SK-N-SH (cell line): ENCODE data around the gene AQP3. TPM values are rescaled to one million over a fixed set of nuclear protein-coding genes. Genes with fewer than 3 reads are reported as not detected.

ENCODE experiments used
- CTCF ChIA-PET: fragments of 300-600, 350-600 bp; formaldehyde crosslinking; extraction: SDS; loops from one replicate; lab custom pipeline; 2021; lab: Yijun Ruan, JAX
- POLR2A ChIA-PET: fragments of 350-600 bp; sonication (Branson Sonifier 250); formaldehyde crosslinking; extraction: SDS; loops from one replicate; lab custom pipeline; 2020; ENCODE audit warnings: antibody characterized with exemption, inconsistent platforms; lab: Yijun Ruan, JAX
- DNase-seq: peaks from one replicate; pipeline ENCODE4 v3.0.0; 2012
- H2AFZ ChIP-seq: fragments of 200-600 bp; sonication (generic); 2 replicates; pipeline ENCODE4 v1.8.1; 2016; ENCODE audit warnings: antibody characterized with exemption, mild to moderate bottlenecking, low read depth
- H3F3A ChIP-seq: fragments of 200-600 bp; sonication (generic); replicated peaks from 2 replicates; pipeline ENCODE3; 2016; ENCODE audit warnings: antibody characterized with exemption, mild to moderate bottlenecking; ENCODE audit not compliant: insufficient read depth
- H3K27ac ChIP-seq, 2 experiments: fragments of 200-500 bp in 1 of 2; fragments of 200-600 bp in 1 of 2; sonication (Bioruptor generic) in 1 of 2; sonication (generic), shearing (Covaris generic) in 1 of 2; 2 replicates each; pipeline versions ENCODE4 v1.5.1 to v1.6.1; 2014 to 2016; ENCODE audit warnings: low read depth in 2 of 2, inconsistent platforms in 1 of 2, low read length in 1 of 2, mild to moderate bottlenecking in 1 of 2, mixed read lengths in 1 of 2
- H3K27me3 ChIP-seq: fragments of 200-600 bp; sonication (generic), shearing (Covaris generic); 2 replicates; pipeline ENCODE4 v1.6.1; 2016; ENCODE audit warnings: mixed run types; ENCODE audit not compliant: insufficient read depth
- H3K36me3 ChIP-seq, 2 experiments: fragments of 200-500 bp in 1 of 2; fragments of 200-600 bp in 1 of 2; sonication (Bioruptor generic) in 1 of 2; sonication (generic) in 1 of 2; replicated peaks in 1 of 2; 2 replicates each; pipeline versions ENCODE3 to v1.5.1; 2014 to 2016; ENCODE audit warnings: low read length in 1 of 2, mild to moderate bottlenecking in 1 of 2; ENCODE audit not compliant: insufficient read depth in 2 of 2, control insufficient read depth in 1 of 2
- H3K4me1 ChIP-seq, 2 experiments: fragments of 200-500 bp in 1 of 2; fragments of 200-600 bp in 1 of 2; sonication (Bioruptor generic) in 1 of 2; sonication (generic), shearing (Covaris generic) in 1 of 2; 2 replicates each; pipeline versions ENCODE4 v1.5.1 to v1.6.1; 2014 to 2016; ENCODE audit warnings: low read depth in 1 of 2, low read length in 1 of 2, mixed run types in 1 of 2; ENCODE audit not compliant: insufficient read depth in 2 of 2, control insufficient read depth in 1 of 2
- H3K4me2 ChIP-seq: fragments of 200-600 bp; sonication (generic), shearing (Covaris generic); 2 replicates; pipeline ENCODE4 v1.6.1; 2017; ENCODE audit warnings: mixed run types
- H3K4me3 ChIP-seq, 2 experiments: fragments of 200-500 bp in 1 of 2; fragments of 200-600 bp in 1 of 2; sonication (Bioruptor generic) in 1 of 2; sonication (generic), shearing (Covaris generic) in 1 of 2; 2 replicates each; pipeline versions ENCODE4 v1.5.1 to v1.8.1; 2014 to 2016; ENCODE audit warnings: low read depth in 2 of 2, inconsistent platforms in 1 of 2, low read length in 1 of 2, mild to moderate bottlenecking in 1 of 2, mixed read lengths in 1 of 2, moderate library complexity in 1 of 2
- H3K79me2 ChIP-seq: fragments of 200-600 bp; sonication (generic); 2 replicates; pipeline ENCODE4 v1.8.1; 2017; ENCODE audit warnings: mild to moderate bottlenecking; ENCODE audit not compliant: insufficient read depth
- H3K9ac ChIP-seq: fragments of 200-600 bp; sonication (generic); 2 replicates; pipeline ENCODE4 v1.6.1; 2017; ENCODE audit warnings: mixed run types
- H3K9me2 ChIP-seq: fragments of 200-600 bp; sonication (generic); 2 replicates; pipeline ENCODE4 v1.6.1; 2017; ENCODE audit warnings: mixed run types
- H3K9me3 ChIP-seq: fragments of 200-600 bp; sonication (generic); 2 replicates; pipeline ENCODE4 v1.6.1; 2017; ENCODE audit warnings: mixed run types, mild to moderate bottlenecking, moderate library complexity
- H4K20me1 ChIP-seq: fragments of 200-600 bp; sonication (generic); 2 replicates; pipeline ENCODE4 v1.6.1; 2017; ENCODE audit warnings: mild to moderate bottlenecking, mixed run types; ENCODE audit not compliant: insufficient read depth
- CHD2 ChIP-seq: fragments of 150-350 bp; IDR thresholded peaks from 2 replicates; pipeline ENCODE4 v1.6.1; 2018; ENCODE audit warnings: low read length; ENCODE audit not compliant: partially characterized antibody
- ELF1 ChIP-seq: IDR thresholded peaks from 2 replicates; pipeline ENCODE4 v1.4.0; 2012
- EZH2phosphoT487 ChIP-seq: fragments of 200-600 bp; sonication (generic); IDR thresholded peaks from 2 replicates; pipeline ENCODE4 v1.6.1; 2017; ENCODE audit warnings: low read depth, mixed run types, mild to moderate bottlenecking, antibody characterized with exemption, moderate library complexity, borderline replicate concordance
- FOXJ3 ChIP-seq: sonication (generic); formaldehyde crosslinking; IDR thresholded peaks from 2 replicates; pipeline ENCODE4 v1.5.1; 2020; ENCODE audit warnings: mild to moderate bottlenecking, missing genetic modification reagents
- GABPA ChIP-seq: IDR thresholded peaks from 2 replicates; pipeline ENCODE4 v1.4.0; 2012; ENCODE audit warnings: low read depth, mild to moderate bottlenecking
- GATA2 ChIP-seq: sonication (generic); formaldehyde crosslinking; IDR thresholded peaks from 2 replicates; pipeline ENCODE4 v1.5.0; 2020; ENCODE audit warnings: mild to moderate bottlenecking, missing genetic modification reagents
- JUND ChIP-seq: IDR thresholded peaks from 2 replicates; pipeline ENCODE4 v1.4.0; 2012
- MAX ChIP-seq: IDR thresholded peaks from 2 replicates; pipeline ENCODE4 v1.4.0; 2012; ENCODE audit warnings: low read depth
- MEF2A ChIP-seq: IDR thresholded peaks from 2 replicates; pipeline ENCODE4 v1.4.0; 2012; ENCODE audit warnings: low read depth, borderline replicate concordance
- NFIC ChIP-seq: IDR thresholded peaks from 2 replicates; pipeline ENCODE4 v1.4.0; 2012; ENCODE audit warnings: borderline replicate concordance
- RAD21 ChIP-seq: IDR thresholded peaks from 2 replicates; pipeline ENCODE4 v1.6.1; 2012; ENCODE audit warnings: mild to moderate bottlenecking, low read length
- RCOR1 ChIP-seq: fragments of 150-350 bp; IDR thresholded peaks from 2 replicates; pipeline ENCODE4 v1.6.1; 2017; ENCODE audit warnings: antibody characterized with exemption, low read length
- RFX5 ChIP-seq: IDR thresholded peaks from 2 replicates; pipeline ENCODE4 v1.6.1; 2012; ENCODE audit warnings: mild to moderate bottlenecking, improper control_type of control experiment, low read length
- SIN3A ChIP-seq: IDR thresholded peaks from 2 replicates; pipeline ENCODE4 v1.6.1; 2012; ENCODE audit warnings: low read depth, mild to moderate bottlenecking, low read length, moderate library complexity, borderline replicate concordance
- TAF1 ChIP-seq: IDR thresholded peaks from 2 replicates; pipeline ENCODE4 v1.6.1; 2012; ENCODE audit warnings: low read depth, mild to moderate bottlenecking, low read length, moderate library complexity, borderline replicate concordance
- TCF12 ChIP-seq: IDR thresholded peaks from 2 replicates; pipeline ENCODE4 v1.4.0; 2012
- TEAD4 ChIP-seq: IDR thresholded peaks from 2 replicates; pipeline ENCODE4 v1.4.0; 2012; ENCODE audit warnings: mild to moderate bottlenecking, borderline replicate concordance; ENCODE audit not compliant: insufficient read depth
- YY1 ChIP-seq: IDR thresholded peaks from 2 replicates; pipeline ENCODE4 v1.4.0; 2012; ENCODE audit warnings: low read depth, mild to moderate bottlenecking
- WGBS: methylation state at CpG from one replicate; pipeline ENCODE4 v1.1.6; 2017; ENCODE audit warnings: low lambda C conversion rate; 5-methylcytosine and 5-hydroxymethylcytosine counted together
- polyA plus RNA-seq, 3 experiments: library from polyadenylated mRNA; depleted of rRNA; stranded (reverse); fragments of >200 nt; gene quantifications; 2 replicates each; pipeline ENCODE4 v1.2.3, GENCODE V29; 2012
- TF ChIP-seq, protein P1 (sequence below): fragments of 150-350 bp; IDR thresholded peaks from 2 replicates; pipeline ENCODE4 v1.6.1; 2016; ENCODE audit warnings: mild to moderate bottlenecking, low read depth, low read length
- TF ChIP-seq, protein P2 (sequence below): IDR thresholded peaks from 2 replicates; pipeline ENCODE4 v1.6.1; 2012; ENCODE audit warnings: mild to moderate bottlenecking, low read depth, low read length, moderate library complexity

AQP3 gene
- polyA plus RNA-seq, 1 of the 3 experiments (the other 2 are of a cell fraction) = 0.64 TPM

GRCh38 chr9:33429256-33429985 is 18.0 kb downstream of the AQP3 start:
- H3K4me2 ChIP-seq = no peak overlapping the region
- H3F3A ChIP-seq = no peaks in the 10 kb centered on the region
- WGBS = 86% methylated on average over 3 of the region's 3 CpGs
- H3K36me3 ChIP-seq = no peaks in the 10 kb centered on the region
- H3K79me2 ChIP-seq = no peaks in the 10 kb centered on the region
- H3K4me1 ChIP-seq = no peaks in the 10 kb centered on the region
- no peak overlapping the region for H2AFZ ChIP-seq
- TF ChIP-seq TCF12 (no peak), YY1 (no peak), RFX5 (no peak), GABPA (no peak), SIN3A (no peak), ELF1 (no peak), MAX (no peak), JUND (no peak), CHD2 (no peak)
- TF ChIP-seq, protein P1, sequence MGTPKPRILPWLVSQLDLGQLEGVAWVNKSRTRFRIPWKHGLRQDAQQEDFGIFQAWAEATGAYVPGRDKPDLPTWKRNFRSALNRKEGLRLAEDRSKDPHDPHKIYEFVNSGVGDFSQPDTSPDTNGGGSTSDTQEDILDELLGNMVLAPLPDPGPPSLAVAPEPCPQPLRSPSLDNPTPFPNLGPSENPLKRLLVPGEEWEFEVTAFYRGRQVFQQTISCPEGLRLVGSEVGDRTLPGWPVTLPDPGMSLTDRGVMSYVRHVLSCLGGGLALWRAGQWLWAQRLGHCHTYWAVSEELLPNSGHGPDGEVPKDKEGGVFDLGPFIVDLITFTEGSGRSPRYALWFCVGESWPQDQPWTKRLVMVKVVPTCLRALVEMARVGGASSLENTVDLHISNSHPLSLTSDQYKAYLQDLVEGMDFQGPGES = no peak
- TF ChIP-seq, protein P2, sequence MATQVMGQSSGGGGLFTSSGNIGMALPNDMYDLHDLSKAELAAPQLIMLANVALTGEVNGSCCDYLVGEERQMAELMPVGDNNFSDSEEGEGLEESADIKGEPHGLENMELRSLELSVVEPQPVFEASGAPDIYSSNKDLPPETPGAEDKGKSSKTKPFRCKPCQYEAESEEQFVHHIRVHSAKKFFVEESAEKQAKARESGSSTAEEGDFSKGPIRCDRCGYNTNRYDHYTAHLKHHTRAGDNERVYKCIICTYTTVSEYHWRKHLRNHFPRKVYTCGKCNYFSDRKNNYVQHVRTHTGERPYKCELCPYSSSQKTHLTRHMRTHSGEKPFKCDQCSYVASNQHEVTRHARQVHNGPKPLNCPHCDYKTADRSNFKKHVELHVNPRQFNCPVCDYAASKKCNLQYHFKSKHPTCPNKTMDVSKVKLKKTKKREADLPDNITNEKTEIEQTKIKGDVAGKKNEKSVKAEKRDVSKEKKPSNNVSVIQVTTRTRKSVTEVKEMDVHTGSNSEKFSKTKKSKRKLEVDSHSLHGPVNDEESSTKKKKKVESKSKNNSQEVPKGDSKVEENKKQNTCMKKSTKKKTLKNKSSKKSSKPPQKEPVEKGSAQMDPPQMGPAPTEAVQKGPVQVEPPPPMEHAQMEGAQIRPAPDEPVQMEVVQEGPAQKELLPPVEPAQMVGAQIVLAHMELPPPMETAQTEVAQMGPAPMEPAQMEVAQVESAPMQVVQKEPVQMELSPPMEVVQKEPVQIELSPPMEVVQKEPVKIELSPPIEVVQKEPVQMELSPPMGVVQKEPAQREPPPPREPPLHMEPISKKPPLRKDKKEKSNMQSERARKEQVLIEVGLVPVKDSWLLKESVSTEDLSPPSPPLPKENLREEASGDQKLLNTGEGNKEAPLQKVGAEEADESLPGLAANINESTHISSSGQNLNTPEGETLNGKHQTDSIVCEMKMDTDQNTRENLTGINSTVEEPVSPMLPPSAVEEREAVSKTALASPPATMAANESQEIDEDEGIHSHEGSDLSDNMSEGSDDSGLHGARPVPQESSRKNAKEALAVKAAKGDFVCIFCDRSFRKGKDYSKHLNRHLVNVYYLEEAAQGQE = no peak
- no peaks in the 10 kb centered on the region for H4K20me1 ChIP-seq
- CTCF ChIA-PET = interaction anchor here (1.5 kb wide), 1 partner anchor 37 kb away, joined by 3 read pairs; no protein-coding TSS in a partner anchor
- H3K9ac ChIP-seq = no peak overlapping the region
- DNase-seq = no peak
- H3K9me2 ChIP-seq = no peaks in the 10 kb centered on the region
- H3K27me3 ChIP-seq = no peaks in the 10 kb centered on the region
- POLR2A ChIA-PET = no interaction called here
- H3K4me3 ChIP-seq = no peak overlapping the region
- H3K27ac ChIP-seq = no peak overlapping the region
- no peaks in the 10 kb centered on the region for H3K9me3 ChIP-seq

DNA sequence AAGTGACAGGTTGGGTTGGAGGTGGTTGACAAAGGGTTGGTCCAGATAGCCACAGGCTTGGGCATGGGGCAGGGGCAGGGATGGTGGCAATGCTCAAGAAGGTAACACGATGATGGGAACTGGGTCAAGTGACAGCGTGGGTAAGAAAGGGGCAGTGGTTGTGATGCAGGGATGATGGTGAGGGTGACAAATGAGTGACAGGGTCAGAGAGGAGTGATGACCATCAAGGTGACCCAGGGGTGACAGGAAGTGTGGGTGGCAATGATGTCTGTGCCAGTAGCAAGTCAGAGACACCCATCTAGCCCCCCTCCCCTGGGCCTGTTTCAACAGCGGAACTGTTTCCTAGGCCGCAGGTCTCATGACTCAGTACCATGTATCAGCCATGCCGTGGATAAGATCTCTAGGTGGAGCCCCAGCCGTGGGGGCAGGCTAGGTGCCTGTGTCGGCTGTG is 20.5 kb downstream of the AQP3 start:
- Histone ChIP-seq H4K20me1 (no peaks in the 10 kb centered on the region), H3K9ac (no peak overlapping the region), H3K27me3 (no peaks in the 10 kb centered on the region), H2AFZ (no peak overlapping the region), H3K36me3 (no peaks in the 10 kb centered on the region), H3K4me3 (no peak overlapping the region), H3K9me2 (no peaks in the 10 kb centered on the region), H3K4me2 (no peak overlapping the region), H3K4me1 (no peaks in the 10 kb centered on the region), H3K79me2 (no peaks in the 10 kb centered on the region), H3K9me3 (no peaks in the 10 kb centered on the region), H3F3A (no peaks in the 10 kb centered on the region), H3K27ac (no peak overlapping the region)
- no peak for DNase-seq
- ChIA-PET POLR2A (no interaction called here), CTCF (interaction anchor here (2.1 kb wide), 1 partner anchor 11 kb away, joined by 4 read pairs; no protein-coding TSS in a partner anchor)
- TF ChIP-seq TAF1 (no peak), RAD21 (no peak), TCF12 (no peak), NFIC (no peak), FOXJ3 (CRISPR knock-in tag) (no peak), TEAD4 (no peak), GATA2 (CRISPR knock-in tag) (no peak), EZH2phosphoT487 (no peak), MEF2A (no peak), RCOR1 (no peak)
- 73% methylated on average over 2 of the region's 7 CpGs for WGBS
